HepG2 (cell line): Measurements from ENCODE around the gene ANKRD30A.

Experiments used
- AKAP8 ChIP-seq: sonication (generic); formaldehyde crosslinking; IDR thresholded peaks from 2 replicates; pipeline ENCODE4 v1.5.1; 2020; ENCODE audit warnings: mild to moderate bottlenecking, missing genetic modification reagents
- GTF2F1 ChIP-seq: fragments of 150-350 bp; IDR thresholded peaks from 2 replicates; pipeline ENCODE4 v1.6.1; 2014; ENCODE audit warnings: low read length
- SRSF1 ChIP-seq: fragments of 200-400 bp; formaldehyde crosslinking; optimal IDR thresholded peaks from 2 replicates; pipeline ENCODE3; 2017; ENCODE audit warnings: mild to moderate bottlenecking, low read depth, low read length, moderate library complexity
- TOPORS ChIP-seq: sonication (generic); formaldehyde crosslinking; IDR thresholded peaks from 2 replicates; pipeline ENCODE4 v1.8.0; 2023; ENCODE audit warnings: mild to moderate bottlenecking, missing genetic modification reagents
- ZMAT3 ChIP-seq: sonication (generic); formaldehyde crosslinking; conservative IDR thresholded peaks from 2 replicates; pipeline ENCODE4 v1.7.0; 2021; ENCODE audit warnings: missing genetic modification reagents
- ZNF329 ChIP-seq: sonication (generic); formaldehyde crosslinking; IDR thresholded peaks from 2 replicates; pipeline ENCODE4 v1.9.0; 2021; ENCODE audit warnings: low read depth, mild to moderate bottlenecking, missing genetic modification reagents
- TF ChIP-seq, protein P1 (sequence below): IDR thresholded peaks from 2 replicates; pipeline ENCODE4 v1.6.1; 2016; ENCODE audit warnings: low read depth, missing genetic modification reagents, missing compliant biosample characterization
- TF ChIP-seq, protein P2 (sequence below), 2 experiments: sonication (generic) in 1 of 2; formaldehyde crosslinking in 1 of 2; IDR thresholded peaks; 2 replicates each; pipeline versions ENCODE4 v1.6.1 to v1.9.0; 2014 to 2022; ENCODE audit warnings: antibody characterized with exemption in 1 of 2, borderline replicate concordance in 1 of 2, inconsistent platforms in 1 of 2, low read depth in 1 of 2, missing genetic modification reagents in 1 of 2
- TF ChIP-seq, protein P3 (sequence below): sonication (generic); formaldehyde crosslinking; IDR thresholded peaks from 2 replicates; pipeline ENCODE4 v1.5.0; 2020; ENCODE audit warnings: mild to moderate bottlenecking, missing genetic modification reagents, moderate library complexity
- TF ChIP-seq, protein P4 (sequence below), 2 experiments: fragments of 450-650 bp in 1 of 2; sonication (generic) in 1 of 2; formaldehyde crosslinking; IDR thresholded peaks; 2 replicates each; pipeline versions ENCODE4 v1.5.0 to v1.8.0; 2020 to 2022; ENCODE audit warnings: mild to moderate bottlenecking in 1 of 2, missing genetic modification reagents in 1 of 2
- TF ChIP-seq, protein P5 (sequence below), 2 experiments: IDR thresholded peaks; 2 replicates each; pipeline ENCODE4 v1.6.1; 2011 to 2012; ENCODE audit warnings: low read length in 2 of 2, borderline replicate concordance in 1 of 2, low read depth in 1 of 2, mild to moderate bottlenecking in 1 of 2, moderate library complexity in 1 of 2

DNA sequence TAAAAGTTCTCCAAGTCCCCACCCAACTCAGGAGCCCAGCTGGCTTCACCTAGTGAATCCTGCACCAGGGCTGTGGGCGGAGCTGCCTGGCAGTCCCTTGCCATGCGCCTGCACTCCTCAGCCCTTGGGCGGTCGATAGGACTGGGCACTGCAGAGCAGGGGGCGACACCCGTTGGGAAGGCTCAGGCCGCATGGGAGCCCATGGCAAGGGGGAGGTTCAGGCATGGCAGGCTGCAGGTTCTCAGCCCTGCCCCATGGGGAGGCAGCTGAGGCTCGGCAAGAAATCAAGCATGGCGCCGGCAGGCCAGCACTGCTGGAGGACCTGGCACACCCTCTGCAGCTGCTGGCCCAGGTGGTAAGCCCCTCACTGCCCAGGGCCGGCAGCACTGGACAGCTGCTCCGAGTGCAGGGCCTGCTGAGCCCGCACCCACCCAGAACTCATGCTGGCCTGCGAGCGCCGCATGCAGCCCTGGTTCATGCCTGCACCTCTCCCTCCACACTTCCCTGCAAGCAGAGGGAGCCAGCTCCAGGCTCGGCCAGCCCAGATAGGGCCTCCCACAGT is 149.9 kb downstream of the ANKRD30A start:
- TF ChIP-seq TOPORS (CRISPR knock-in tag) (no peak), SRSF1 (no peak), ZNF329 (CRISPR knock-in tag) (no peak), AKAP8 (no peak), GTF2F1 (no peak), ZMAT3 (CRISPR knock-in tag) (no peak)
- TF ChIP-seq, protein P1, sequence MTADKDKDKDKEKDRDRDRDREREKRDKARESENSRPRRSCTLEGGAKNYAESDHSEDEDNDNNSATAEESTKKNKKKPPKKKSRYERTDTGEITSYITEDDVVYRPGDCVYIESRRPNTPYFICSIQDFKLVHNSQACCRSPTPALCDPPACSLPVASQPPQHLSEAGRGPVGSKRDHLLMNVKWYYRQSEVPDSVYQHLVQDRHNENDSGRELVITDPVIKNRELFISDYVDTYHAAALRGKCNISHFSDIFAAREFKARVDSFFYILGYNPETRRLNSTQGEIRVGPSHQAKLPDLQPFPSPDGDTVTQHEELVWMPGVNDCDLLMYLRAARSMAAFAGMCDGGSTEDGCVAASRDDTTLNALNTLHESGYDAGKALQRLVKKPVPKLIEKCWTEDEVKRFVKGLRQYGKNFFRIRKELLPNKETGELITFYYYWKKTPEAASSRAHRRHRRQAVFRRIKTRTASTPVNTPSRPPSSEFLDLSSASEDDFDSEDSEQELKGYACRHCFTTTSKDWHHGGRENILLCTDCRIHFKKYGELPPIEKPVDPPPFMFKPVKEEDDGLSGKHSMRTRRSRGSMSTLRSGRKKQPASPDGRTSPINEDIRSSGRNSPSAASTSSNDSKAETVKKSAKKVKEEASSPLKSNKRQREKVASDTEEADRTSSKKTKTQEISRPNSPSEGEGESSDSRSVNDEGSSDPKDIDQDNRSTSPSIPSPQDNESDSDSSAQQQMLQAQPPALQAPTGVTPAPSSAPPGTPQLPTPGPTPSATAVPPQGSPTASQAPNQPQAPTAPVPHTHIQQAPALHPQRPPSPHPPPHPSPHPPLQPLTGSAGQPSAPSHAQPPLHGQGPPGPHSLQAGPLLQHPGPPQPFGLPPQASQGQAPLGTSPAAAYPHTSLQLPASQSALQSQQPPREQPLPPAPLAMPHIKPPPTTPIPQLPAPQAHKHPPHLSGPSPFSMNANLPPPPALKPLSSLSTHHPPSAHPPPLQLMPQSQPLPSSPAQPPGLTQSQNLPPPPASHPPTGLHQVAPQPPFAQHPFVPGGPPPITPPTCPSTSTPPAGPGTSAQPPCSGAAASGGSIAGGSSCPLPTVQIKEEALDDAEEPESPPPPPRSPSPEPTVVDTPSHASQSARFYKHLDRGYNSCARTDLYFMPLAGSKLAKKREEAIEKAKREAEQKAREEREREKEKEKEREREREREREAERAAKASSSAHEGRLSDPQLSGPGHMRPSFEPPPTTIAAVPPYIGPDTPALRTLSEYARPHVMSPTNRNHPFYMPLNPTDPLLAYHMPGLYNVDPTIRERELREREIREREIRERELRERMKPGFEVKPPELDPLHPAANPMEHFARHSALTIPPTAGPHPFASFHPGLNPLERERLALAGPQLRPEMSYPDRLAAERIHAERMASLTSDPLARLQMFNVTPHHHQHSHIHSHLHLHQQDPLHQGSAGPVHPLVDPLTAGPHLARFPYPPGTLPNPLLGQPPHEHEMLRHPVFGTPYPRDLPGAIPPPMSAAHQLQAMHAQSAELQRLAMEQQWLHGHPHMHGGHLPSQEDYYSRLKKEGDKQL (CRISPR knock-in tag), result no peak
- TF ChIP-seq, protein P2, sequence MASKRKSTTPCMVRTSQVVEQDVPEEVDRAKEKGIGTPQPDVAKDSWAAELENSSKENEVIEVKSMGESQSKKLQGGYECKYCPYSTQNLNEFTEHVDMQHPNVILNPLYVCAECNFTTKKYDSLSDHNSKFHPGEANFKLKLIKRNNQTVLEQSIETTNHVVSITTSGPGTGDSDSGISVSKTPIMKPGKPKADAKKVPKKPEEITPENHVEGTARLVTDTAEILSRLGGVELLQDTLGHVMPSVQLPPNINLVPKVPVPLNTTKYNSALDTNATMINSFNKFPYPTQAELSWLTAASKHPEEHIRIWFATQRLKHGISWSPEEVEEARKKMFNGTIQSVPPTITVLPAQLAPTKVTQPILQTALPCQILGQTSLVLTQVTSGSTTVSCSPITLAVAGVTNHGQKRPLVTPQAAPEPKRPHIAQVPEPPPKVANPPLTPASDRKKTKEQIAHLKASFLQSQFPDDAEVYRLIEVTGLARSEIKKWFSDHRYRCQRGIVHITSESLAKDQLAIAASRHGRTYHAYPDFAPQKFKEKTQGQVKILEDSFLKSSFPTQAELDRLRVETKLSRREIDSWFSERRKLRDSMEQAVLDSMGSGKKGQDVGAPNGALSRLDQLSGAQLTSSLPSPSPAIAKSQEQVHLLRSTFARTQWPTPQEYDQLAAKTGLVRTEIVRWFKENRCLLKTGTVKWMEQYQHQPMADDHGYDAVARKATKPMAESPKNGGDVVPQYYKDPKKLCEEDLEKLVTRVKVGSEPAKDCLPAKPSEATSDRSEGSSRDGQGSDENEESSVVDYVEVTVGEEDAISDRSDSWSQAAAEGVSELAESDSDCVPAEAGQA (IDR thresholded peaks at IDR 0.05; ENCODE audit: low read depth), result no peak
- TF ChIP-seq, protein P2 (CRISPR knock-in tag; IDR thresholded peaks at IDR 0.05; ENCODE audit: borderline replicate concordance), result no peak
- TF ChIP-seq, protein P3, sequence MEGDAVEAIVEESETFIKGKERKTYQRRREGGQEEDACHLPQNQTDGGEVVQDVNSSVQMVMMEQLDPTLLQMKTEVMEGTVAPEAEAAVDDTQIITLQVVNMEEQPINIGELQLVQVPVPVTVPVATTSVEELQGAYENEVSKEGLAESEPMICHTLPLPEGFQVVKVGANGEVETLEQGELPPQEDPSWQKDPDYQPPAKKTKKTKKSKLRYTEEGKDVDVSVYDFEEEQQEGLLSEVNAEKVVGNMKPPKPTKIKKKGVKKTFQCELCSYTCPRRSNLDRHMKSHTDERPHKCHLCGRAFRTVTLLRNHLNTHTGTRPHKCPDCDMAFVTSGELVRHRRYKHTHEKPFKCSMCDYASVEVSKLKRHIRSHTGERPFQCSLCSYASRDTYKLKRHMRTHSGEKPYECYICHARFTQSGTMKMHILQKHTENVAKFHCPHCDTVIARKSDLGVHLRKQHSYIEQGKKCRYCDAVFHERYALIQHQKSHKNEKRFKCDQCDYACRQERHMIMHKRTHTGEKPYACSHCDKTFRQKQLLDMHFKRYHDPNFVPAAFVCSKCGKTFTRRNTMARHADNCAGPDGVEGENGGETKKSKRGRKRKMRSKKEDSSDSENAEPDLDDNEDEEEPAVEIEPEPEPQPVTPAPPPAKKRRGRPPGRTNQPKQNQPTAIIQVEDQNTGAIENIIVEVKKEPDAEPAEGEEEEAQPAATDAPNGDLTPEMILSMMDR (CRISPR knock-in tag), result no peak
- TF ChIP-seq, protein P4, sequence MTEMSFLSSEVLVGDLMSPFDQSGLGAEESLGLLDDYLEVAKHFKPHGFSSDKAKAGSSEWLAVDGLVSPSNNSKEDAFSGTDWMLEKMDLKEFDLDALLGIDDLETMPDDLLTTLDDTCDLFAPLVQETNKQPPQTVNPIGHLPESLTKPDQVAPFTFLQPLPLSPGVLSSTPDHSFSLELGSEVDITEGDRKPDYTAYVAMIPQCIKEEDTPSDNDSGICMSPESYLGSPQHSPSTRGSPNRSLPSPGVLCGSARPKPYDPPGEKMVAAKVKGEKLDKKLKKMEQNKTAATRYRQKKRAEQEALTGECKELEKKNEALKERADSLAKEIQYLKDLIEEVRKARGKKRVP (CRISPR knock-in tag; IDR thresholded peaks at IDR 0.05), result no peak
- TF ChIP-seq, protein P5, sequence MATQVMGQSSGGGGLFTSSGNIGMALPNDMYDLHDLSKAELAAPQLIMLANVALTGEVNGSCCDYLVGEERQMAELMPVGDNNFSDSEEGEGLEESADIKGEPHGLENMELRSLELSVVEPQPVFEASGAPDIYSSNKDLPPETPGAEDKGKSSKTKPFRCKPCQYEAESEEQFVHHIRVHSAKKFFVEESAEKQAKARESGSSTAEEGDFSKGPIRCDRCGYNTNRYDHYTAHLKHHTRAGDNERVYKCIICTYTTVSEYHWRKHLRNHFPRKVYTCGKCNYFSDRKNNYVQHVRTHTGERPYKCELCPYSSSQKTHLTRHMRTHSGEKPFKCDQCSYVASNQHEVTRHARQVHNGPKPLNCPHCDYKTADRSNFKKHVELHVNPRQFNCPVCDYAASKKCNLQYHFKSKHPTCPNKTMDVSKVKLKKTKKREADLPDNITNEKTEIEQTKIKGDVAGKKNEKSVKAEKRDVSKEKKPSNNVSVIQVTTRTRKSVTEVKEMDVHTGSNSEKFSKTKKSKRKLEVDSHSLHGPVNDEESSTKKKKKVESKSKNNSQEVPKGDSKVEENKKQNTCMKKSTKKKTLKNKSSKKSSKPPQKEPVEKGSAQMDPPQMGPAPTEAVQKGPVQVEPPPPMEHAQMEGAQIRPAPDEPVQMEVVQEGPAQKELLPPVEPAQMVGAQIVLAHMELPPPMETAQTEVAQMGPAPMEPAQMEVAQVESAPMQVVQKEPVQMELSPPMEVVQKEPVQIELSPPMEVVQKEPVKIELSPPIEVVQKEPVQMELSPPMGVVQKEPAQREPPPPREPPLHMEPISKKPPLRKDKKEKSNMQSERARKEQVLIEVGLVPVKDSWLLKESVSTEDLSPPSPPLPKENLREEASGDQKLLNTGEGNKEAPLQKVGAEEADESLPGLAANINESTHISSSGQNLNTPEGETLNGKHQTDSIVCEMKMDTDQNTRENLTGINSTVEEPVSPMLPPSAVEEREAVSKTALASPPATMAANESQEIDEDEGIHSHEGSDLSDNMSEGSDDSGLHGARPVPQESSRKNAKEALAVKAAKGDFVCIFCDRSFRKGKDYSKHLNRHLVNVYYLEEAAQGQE (IDR thresholded peaks at IDR 0.05; ENCODE audit: borderline replicate concordance in 1 of 2, low read depth in 1 of 2, low read length in 2 of 2), result no peak
